WI38 (cell line): Measurements from ENCODE around the gene ZBTB16.

Experiments used
- H3K4me3 ChIP-seq: 2 replicates; pipeline ENCODE4 v1.5.1; 2011; ENCODE audit warnings: low read depth, mild to moderate bottlenecking, control low read depth, low read length
- CTCF ChIP-seq: IDR thresholded peaks from 2 replicates; pipeline ENCODE4 v1.5.1; 2012; ENCODE audit warnings: low read depth, mild to moderate bottlenecking, control low read depth, low read length

ZBTB16 gene

GRCh38 chr11:114148013-114148382 is 88.5 kb downstream of the ZBTB16 start:
- no peak overlapping the region for H3K4me3 ChIP-seq
- TF ChIP-seq CTCF = no peak

- no peak for TF ChIP-seq CTCF
- H3K4me3 ChIP-seq = no peak overlapping the region
Measured at GRCh38 chr11:114149689-114150407, 90.3 kb downstream of the ZBTB16 start.

- TF ChIP-seq CTCF = no peak
- no peak overlapping the region for H3K4me3 ChIP-seq
Measured at GRCh38 chr11:114150671-114151070, 91.2 kb downstream of the ZBTB16 start.

GRCh38 chr11:114151631-114152030 is 92.1 kb downstream of the ZBTB16 start:
- H3K4me3 ChIP-seq = no peak overlapping the region
- TF ChIP-seq CTCF = no peak

DNA sequence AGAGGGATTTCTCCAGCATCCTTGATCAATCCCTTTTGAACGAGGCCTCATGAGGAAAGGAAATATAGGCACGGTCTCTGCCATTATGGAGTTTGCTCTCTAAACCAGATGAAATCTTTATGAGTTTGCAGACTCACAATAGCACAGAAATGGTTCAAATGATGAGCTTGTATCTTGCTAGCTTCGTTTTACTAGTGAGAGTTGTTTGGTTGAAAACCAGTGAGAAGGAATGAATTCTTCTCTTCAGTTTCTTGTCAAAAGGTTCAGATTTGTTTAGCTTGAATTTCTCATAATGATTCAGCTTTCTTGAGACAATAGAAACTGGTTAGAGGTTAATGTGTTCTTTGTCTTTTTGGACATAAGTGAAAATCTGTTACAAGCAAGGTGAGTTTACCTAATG is 92.7 kb downstream of the ZBTB16 start:
- H3K4me3 ChIP-seq = no peak overlapping the region
- TF ChIP-seq CTCF = no peak

DNA sequence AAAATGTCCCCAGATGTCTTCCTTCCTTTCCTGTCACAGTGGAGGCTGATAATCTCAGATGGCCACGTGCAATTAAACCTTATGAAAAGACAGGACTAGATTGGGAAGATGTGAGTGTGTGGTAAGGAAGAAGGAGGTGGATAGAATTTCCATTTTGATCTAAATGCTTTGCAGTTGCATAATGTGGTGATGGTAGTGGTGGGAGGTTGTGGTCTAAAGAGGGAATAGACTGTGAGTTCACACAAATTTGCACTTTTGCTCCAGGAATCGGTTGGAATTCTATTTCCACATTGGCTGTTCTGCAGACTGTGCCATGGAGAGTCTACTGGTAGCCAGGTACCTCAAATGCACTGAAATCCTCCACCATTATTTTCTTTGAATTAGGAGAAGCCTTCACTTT is 93.3 kb downstream of the ZBTB16 start:
- no peak for TF ChIP-seq CTCF
- H3K4me3 ChIP-seq = no peak overlapping the region

DNA sequence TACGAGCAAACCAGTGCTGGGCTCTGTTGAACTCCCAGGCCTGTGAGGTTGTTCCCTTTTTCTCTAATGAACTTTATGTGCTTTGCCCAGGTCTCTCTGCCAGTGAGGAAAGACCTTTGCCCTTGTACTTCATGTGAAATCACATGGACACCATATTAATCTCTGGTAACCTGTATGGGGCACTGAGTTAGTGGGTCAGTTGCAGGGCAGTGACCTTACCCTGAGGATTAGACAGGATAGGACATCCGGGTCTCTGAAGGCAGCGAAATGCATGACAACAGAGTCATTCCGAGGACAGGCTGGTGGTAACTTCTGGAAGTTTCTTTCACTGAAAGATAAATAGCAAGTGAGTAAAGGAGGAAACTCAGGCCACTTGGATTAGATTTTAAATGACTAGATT is 93.7 kb downstream of the ZBTB16 start:
- no peak overlapping the region for H3K4me3 ChIP-seq
- no peak for TF ChIP-seq CTCF
